GM21360 (cell line): ENCODE results near the gene COL4A1.

Source experiments
- ATAC-seq: cut with Tn5 transposase; IDR thresholded peaks from one replicate; pipeline ENCODE4 v1.9.1; 2021; ENCODE audit warnings: mild to moderate bottlenecking, moderate library complexity; ENCODE audit not compliant: unreplicated experiment

Gene COL4A1

DNA sequence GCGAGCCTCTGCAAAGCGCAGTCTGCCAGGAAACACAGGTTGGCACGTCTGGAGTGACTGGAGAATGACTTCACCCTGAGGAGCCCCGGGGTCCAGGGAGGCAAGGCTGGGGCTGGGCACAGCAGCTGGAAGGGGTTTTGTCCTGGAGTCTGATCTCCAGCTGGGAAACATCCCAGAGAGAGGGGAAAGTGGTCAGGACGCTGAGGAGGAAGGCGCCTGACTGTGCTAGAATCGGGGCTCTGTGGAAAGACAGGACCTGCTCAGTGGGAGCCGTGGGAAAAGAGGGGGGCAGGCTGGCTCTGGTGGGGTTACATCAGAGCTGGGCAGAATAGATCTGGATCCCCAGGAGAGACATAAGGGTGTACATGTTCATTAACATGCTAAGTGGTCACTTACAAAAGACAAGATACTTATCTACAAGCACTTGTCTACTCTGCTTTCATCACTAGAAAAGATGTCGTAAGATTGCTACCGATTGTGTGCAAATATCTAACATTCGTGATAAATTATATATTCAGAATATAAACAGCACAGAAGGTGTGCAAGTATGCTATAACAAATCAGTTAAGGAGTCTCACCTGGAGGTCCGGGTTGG lies 106.6 kb downstream of the COL4A1 start:
- no peak for ATAC-seq

DNA sequence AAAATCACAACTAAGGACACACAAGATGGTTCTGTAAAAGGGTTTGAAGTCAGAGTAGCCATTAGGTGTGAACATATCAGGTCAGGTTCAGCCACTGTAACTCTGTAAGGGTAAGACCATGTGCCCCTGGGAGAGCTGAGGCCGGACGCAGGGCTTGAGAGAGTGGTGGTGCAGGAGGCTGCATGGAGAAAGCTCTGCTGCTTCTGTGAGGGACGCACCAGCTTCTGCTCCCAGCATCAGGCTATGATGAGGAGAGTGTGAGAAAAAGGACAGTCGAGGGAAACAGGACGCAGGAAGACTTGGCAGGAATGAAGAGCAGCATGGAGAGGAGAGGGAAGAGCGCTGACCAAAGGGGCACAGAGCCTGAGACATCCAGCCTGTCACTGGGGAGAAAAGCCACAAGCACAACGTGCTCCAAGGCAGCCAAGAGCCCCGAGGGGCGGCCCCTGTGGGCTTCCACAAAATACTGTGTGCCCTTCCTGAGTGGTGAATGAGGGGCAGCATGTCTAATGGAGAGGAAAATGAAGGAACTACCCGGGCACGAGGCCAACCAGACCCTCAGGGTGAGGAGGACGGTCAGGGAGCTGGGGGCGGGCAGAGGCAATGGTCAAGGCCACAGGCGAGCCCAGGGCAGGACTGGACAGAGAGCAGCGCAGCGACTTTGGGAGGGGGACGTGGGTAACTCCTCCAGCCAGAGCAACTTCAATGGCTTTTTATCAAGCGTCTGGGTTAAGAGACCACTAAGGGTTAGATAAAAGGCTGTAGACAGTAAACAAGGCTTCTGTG lies 107.7 kb downstream of the COL4A1 start:
- ATAC-seq, result no peak

DNA sequence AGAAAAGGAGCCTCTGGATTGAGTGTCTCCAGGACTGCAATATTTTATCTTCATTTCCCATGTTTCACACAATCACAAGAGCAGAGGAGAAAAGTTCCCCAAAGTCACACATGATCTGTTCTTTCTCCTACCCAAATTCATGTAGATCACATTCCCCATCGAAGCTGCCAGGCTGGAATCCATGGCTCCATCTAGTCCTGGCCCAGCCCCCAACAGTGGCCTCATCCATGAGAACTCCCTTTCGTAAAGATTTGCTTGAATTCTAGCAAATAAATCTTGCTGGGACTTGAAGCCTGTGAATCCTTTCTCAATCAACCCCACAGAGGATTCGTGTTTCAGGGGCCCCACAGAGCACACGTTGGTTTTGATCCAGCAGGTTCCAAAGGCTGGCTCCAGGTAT lies 109.5 kb downstream of the COL4A1 start:
- ATAC-seq, result no peak

DNA sequence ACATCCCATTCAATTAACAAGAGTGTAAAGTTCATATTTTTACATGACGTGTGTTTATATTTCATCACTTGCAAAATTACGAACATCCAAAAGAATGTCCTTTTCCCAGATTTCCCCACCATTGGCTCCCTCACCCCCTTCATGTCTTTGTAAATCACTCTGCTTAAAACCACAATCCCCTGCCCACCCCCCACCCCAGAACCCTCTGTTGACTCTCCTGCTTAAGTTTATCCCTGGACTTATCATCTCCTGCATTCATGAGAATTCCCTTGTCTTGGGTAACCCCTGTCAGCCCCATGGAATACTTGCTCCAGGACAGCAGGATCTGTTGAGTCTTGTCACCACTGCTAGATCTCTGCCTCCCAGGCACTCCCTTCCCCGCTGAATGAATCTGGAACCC lies 109.9 kb downstream of the COL4A1 start:
- no peak for ATAC-seq

DNA sequence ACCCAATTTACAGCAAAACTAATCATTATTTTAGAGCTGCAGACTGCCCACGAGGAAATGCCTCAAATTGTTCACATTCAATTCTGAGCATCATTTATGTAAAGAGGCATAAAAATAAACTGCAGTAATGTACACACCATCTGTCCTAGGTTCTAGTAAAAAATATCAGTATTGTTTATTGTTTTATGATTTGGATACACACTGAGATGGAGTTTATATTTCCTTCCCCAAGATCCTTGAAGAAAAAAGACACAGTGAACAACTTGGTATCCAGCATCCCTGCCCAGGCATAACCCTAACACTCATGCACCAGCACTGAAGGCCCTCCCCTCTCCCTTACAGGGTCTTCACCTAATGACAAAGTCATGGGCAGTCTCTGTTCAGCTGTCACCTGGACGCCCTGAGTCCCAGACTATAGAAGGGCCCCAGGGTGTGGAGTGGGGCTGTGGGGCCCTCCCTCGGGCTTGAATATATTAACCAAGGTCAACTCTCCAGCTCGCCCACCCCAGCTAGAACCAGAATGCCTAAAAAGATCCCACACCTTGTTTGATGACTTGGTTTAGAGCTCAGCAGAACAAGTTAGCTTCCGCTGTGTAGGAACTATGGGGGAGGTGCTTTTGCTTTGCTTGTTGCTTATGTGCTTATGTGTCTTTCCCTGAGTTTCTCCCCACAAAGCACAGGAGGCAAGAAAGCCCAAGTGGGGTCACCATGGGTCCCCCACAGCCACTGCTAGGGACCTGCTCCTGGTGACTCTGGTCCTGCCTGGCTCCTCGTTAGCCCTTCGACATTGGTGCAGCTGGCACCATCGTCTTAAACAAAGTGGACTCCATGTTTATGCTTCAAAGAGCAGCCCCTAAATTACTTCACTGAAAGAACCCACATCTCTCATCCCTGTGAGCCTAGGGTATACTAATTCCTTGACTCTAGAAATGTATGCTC lies 111.1 kb downstream of the COL4A1 start:
- ATAC-seq, result no peak

DNA sequence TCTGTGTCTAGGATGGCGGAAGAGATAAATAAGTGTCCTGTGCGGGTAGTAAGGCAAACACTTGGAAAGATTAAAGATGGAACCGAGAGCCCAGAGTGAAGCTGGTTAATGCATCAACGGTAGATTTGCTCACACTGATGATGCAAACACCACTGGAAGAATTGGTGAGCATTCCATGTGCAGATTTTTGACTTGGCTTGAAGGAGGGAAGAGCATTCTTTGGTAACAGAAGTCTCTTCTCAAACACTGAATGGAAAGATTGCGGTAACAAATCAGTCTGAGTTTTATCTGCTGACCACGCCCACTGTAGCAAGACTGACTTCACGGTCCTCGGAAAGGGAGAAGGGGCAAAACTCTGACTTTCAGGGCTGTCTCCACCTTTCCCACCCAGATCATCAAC lies 112.5 kb downstream of the COL4A1 start:
- no peak for ATAC-seq

DNA sequence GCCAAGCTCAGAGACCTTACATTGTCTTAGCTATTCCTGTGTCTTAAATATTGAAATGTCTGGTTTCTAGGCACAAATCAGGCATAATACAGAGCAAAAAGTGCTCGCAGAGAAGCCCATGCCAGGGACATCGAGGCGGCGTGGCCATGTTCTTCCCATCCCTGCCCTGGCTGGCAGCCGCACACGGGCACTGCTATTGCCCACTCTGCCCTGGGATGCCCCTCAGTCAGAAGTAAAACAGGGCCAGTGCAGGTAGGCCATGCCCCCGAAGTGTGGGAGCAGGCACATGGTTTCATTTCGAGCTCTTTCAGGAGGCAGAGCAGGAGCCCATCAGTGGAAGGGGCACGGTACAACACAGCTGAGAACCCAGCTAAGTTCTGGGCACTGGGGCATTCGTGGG lies 113.5 kb downstream of the COL4A1 start:
- no peak for ATAC-seq

DNA sequence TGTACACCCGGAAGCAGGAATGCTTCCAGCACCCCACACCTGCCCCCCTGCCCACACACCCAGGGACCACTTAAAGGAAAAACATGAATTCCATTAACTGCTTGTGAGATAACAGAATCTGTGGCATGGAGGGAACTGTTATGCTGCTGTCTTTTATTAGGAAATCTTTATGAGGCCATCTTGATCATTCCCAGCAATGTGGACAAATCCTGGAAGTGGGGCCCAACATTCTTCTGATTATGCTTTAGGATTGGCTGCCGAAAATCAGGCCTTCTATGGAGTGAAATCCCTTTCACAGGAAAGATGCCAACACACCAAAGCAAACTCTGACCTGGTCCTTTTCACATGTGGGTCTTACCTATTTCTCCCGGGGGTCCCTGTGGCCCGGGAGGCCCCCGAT lies 114.5 kb downstream of the COL4A1 start:
- no peak for ATAC-seq

DNA sequence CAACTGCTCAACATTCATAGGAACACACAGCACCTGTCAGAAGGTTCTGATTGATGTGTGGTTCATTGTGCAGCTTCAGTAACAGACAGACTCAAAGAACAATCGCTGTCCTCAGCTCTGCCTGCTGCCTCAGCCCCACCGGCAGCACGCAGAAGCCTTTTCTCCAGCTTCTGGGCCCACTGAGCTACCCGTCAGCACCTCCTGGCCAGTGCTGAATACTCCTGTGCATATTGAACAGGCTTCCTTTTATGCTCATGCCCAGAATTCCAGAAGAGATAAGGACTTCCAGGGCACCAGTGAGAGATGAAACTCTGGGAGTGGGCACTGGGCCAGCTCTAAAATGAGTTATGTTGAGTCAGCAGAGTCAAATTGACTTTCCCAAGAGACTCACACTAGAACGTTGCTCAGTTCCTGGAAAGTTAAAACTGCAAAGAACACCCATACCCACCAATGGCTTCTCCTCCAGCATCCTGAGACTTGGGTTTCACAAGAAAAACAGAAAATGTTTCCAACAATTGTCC lies 119.3 kb downstream of the COL4A1 start:
- no peak for ATAC-seq

DNA sequence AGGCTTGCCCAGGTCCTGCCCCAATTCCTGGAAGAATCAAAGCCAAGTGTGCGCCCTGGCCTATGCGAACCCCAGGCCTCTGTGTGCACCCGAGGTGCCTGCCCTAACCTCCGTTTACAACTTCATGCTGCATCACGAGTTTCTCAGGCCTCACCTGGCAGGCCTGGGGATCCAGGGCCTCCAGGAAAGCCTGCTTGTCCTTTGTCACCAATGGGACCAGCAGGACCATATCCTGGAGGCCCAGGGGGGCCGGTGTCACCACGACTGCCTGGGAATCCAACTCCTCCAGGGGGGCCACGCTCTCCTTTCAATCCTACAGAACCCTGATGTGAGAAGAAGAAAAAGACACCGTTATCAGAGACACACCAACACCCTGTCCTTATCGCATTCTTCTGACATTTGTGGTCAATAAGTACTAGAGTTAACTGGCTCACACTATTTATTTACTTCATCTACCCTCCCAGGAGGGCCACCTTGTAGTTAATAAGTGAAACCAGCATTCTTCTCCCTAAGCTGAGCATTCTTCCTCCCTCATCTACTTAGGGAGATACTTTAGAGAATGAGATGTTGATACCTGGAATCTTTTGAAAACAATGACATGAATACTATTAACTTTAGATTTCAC lies 120.6 kb downstream of the COL4A1 start:
- ATAC-seq, result no peak

DNA sequence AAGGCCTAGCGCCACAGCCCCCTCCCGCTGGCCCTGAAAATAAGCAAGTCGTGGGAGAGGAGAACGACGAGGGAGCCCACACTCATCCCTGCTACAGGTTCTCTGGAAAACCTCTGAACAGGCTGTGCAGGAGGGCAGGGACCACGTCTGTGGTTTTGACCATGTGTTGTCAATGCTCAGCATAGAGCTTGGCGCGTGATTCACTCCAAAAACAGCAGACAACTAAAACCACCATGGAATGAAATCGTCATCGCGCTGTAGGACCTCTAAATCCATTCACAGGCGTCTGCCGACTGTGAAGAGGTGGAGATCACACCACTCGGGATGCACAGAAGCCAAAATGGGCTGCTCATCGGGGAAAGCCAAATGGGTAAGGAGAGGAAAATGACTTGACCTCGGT lies 121.3 kb downstream of the COL4A1 start:
- no peak for ATAC-seq

DNA sequence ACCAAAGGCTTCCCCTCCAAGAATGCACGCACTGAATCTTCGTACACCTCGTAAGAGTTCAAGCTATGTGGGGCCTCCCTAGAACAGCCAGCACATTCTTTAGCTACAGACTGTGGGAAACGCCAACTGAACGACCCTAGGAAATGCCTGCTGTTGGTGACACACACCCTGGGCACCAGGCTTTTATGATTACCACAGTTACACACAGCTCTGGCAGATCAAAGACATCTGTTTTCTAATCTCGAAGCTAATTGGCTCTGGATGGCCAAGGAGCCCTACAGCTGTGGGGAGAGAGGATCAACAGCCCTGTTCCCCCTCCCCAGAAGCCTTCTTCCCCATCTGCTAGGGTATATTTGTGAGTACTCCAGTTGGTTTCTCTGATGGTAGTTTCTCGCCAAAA lies 123.0 kb downstream of the COL4A1 start:
- no peak for ATAC-seq

DNA sequence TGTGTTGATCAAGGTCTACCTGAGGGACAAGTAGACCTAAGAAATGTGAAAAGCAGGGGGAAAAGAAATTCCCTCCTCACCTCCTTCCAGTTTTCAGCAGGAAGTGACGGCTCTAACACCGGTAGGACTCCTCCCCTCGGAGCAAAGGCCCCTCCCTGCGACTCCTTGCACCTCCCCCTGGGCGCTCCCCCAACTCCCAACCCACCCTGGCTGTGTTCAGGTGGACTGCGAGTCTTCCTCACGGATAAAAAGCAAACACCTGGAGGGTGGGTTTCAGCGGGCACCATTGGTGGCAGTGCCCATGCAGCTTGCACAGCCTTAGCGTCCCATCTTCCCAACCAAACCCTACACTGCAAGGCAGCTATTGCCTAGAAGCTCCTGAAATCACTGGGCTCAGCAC lies 124.5 kb downstream of the COL4A1 start:
- ATAC-seq, result no peak

DNA sequence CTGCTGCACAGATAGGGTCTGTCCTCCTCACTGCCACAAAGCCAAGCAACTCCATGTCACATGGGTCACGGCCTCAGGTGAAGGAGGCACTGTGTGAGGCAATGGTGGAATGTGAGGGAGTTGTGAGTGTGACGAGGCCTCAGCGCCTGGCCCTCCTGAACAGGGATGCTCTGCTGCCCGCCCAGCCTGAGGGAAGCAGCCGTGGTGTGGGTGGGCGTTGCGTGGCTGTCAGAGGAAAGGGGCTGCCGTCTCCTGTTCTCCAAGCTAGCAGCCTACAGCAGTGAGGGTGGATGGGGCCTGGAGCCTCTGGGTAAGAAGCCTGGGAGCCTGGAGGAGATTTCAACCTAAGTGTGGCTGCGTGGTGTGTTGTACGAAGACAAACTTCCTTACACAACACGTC lies 125.0 kb downstream of the COL4A1 start:
- no peak for ATAC-seq

DNA sequence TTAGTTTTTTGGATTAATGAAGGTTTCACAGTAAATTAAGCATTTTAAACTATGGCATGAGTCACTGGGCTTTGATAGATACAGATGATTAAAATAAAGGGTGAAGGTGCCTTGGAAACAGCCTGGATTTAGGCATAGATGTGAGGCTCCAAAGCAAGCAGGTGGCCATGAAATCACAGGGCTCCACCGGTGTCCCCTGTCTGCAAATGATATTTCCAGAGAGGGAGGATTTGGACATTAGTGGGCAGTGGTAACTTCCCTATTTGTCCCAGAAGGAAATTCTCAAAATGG lies 127.2 kb downstream of the COL4A1 start:
- ATAC-seq, result no peak

DNA sequence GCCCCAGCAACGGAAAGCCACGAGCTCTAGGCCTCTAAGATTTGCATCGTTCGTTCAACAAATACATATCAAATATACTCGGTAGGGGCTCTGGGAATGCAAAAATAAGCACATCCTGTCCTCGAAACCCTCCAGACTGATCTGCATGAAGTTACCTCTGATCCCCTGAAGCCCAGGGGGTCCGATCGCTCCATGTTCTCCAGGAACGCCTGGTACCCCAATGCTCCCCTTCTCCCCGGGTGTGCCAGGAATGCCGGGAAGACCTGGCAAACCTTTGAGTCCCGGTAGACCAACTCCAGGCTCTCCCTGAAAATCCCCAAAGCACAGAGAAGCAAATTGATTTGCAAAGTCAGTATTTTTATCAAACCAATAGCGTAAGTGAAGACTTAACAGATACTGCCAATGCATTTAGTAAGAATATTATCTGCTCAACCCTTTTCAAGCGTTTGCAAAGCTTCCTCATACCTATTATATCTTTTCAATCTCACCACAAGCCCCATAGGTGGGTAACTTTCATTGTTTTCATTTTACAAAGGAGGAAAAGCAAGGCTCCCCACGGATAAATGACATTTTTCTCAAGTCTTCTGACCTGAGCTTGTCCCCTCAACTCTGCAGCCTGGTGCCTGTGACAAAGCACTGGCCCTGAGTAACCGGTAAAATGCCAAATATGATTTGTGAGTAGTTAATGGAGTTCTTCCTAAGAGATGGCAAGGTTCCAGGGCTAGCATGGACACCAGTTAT lies 127.7 kb downstream of the COL4A1 start:
- no peak for ATAC-seq

DNA sequence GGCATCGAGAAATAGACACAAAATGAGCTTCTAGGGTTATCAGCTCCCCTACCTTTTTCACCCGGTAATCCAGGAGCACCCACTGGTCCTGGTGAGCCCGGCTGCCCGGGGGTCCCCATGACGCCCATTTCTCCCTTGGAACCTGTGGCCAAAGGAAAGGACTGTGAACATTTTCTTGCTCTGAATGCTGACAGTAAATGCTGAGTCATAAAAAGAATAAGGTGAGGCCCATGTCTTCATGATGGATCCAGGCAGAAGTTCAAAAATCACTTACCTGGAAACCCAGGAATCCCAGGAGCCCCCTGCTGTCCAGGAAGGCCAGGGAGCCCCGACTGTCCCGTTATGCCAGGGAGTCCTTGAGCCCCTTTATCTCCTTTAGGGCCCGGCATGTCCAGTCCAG lies 129.2 kb downstream of the COL4A1 start:
- ATAC-seq, result no peak

DNA sequence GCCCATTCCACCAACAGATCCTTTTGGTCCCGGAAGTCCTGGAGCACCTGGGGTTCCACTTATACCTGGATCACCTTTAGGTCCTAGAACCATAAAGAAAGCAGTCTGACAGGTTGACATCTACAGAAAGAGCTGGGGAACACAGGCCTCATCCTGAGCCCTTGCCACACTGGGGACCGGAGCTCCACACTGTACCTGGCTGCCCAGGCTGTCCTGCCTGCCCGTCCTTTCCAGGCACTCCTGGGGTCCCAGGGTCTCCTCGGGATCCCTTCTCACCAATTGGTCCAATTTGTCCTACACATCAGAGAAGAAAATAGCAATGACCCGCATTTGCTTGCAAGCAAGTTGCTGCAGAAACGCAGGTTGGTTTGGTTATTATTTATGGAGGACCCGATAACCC lies 130.5 kb downstream of the COL4A1 start:
- ATAC-seq, result no peak

DNA sequence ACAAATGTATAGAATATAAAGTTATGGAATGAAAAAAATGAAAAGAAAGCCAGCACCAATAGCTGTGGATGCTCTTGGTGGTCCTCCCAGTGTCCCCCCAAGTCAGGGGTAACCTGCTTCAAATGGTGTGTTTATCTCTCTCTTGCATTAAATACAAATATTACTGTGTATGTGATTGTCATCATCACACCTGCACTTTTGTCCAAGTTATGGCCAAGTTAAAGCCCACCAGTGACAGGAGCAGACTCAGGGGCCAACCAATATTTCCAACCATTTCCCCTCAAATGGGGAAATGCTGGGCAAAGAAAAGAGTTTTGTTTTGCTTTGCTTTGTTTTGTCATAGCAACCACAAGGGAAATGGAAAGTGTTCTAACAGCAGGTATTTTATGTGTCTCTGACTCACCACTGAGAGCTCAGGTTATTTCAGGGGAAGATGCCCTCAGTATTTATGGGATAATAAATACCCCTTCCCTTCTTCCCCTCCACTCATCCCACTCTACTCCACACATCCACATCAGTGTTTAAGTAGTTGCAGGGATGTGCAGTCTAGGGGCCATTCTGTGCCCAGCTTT lies 133.6 kb downstream of the COL4A1 start:
- no peak for ATAC-seq

DNA sequence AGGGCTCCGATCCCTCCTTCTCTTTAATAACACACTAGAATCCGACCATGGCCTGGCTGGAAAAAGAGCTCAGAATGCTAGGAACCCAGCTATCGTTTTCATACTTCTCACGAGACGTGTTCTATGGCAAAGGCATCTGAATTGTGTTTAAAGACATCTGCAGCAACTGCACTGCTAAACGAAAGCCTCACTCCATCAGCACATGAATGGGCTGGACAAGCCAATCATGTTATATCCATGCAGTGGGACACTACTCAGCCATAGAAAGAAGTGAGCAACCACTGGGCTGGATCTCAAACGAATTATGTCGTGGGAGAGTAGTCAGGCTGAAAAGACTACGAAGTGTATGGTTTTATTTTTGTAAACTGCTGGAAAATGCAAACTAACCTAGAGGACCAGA lies 136.1 kb downstream of the COL4A1 start:
- no peak for ATAC-seq
